Neuronal stem cell (in vitro differentiated cells): ENCODE measurements around the gene KRT2.

Source experiments
- DNase-seq: peaks from one replicate; pipeline ENCODE4 v3.0.0-alpha.2; 2013; ENCODE audit warnings: low spot score
- H2AFZ ChIP-seq: one replicate; pipeline ENCODE4 v1.6.1; 2013; ENCODE audit warnings: mild to moderate bottlenecking, low read length, inconsistent platforms
- H2AK5ac ChIP-seq: 2 replicates; pipeline ENCODE4 v1.6.1; 2013; ENCODE audit warnings: low read depth, mild to moderate bottlenecking, inconsistent platforms, low read length, moderate library complexity, mixed read lengths
- H2BK120ac ChIP-seq: 2 replicates; pipeline ENCODE4 v1.6.1; 2013; ENCODE audit warnings: low read depth, mild to moderate bottlenecking, inconsistent platforms, low read length, moderate library complexity, mixed read lengths
- H2BK12ac ChIP-seq: one replicate; pipeline ENCODE4 v1.6.1; 2013; ENCODE audit warnings: low read length, inconsistent platforms
- H2BK15ac ChIP-seq: 2 replicates; pipeline ENCODE4 v1.6.1; 2013; ENCODE audit warnings: mild to moderate bottlenecking, low read length, inconsistent platforms, mixed read lengths
- H2BK5ac ChIP-seq: one replicate; pipeline ENCODE4 v1.6.1; 2013; ENCODE audit warnings: inconsistent platforms, mild to moderate bottlenecking, low read length, moderate library complexity
- H3K14ac ChIP-seq: one replicate; pipeline ENCODE4 v1.6.1; 2013; ENCODE audit warnings: low read length, inconsistent platforms
- H3K18ac ChIP-seq: 2 replicates; pipeline ENCODE4 v1.6.1; 2013; ENCODE audit warnings: low read length, inconsistent platforms
- H3K23ac ChIP-seq: 2 replicates; pipeline ENCODE4 v1.6.1; 2013; ENCODE audit warnings: low read depth, mild to moderate bottlenecking, mixed read lengths, low read length, inconsistent platforms; ENCODE audit not compliant: poor library complexity
- H3K27ac ChIP-seq: replicated peaks from 3 replicates; pipeline ENCODE4 v1.5.1; 2013; ENCODE audit warnings: low read length, inconsistent platforms
- H3K27me3 ChIP-seq, 3 experiments: 2 replicates each; pipeline ENCODE4 v1.6.1; 2013; ENCODE audit warnings: low read length in 3 of 3, mild to moderate bottlenecking in 2 of 3, inconsistent platforms in 1 of 3, low read depth in 1 of 3, mixed read lengths in 1 of 3, moderate library complexity in 1 of 3; ENCODE audit not compliant: control insufficient read depth in 3 of 3, insufficient read depth in 3 of 3
- H3K36me3 ChIP-seq, 2 donors: replicated peaks in 1 of 2; 2 replicates each; pipeline ENCODE4 v1.6.1; 2013; ENCODE audit warnings: low read length in 2 of 2; ENCODE audit not compliant: control insufficient read depth in 2 of 2, insufficient read depth in 2 of 2
- H3K4ac ChIP-seq: 2 replicates; pipeline ENCODE4 v1.6.1; 2013; ENCODE audit warnings: inconsistent platforms, mild to moderate bottlenecking, low read length, moderate library complexity
- H3K4me1 ChIP-seq, 2 donors: 1 replicate in 1 of 2; 2 replicates in 1 of 2; pipeline ENCODE4 v1.6.1; 2013; ENCODE audit warnings: low read length in 2 of 2, low read depth in 1 of 2; ENCODE audit not compliant: control insufficient read depth in 2 of 2, insufficient read depth in 1 of 2
- H3K4me2 ChIP-seq: one replicate; pipeline ENCODE4 v1.6.1; 2013; ENCODE audit warnings: mild to moderate bottlenecking, low read length, inconsistent platforms; ENCODE audit not compliant: insufficient read depth, poor library complexity, severe bottlenecking
- H3K4me3 ChIP-seq, 2 donors: 2 replicates each; pipeline ENCODE4 v1.5.1; 2013; ENCODE audit warnings: low read length in 2 of 2, mild to moderate bottlenecking in 2 of 2, inconsistent platforms in 1 of 2, moderate library complexity in 1 of 2
- H3K79me1 ChIP-seq: one replicate; pipeline ENCODE4 v1.6.1; 2013; ENCODE audit warnings: low read depth, mild to moderate bottlenecking, inconsistent platforms, low read length, moderate library complexity
- H3K9ac ChIP-seq: one replicate; pipeline ENCODE4 v1.6.1; 2013; ENCODE audit warnings: mild to moderate bottlenecking, low read depth, low read length, inconsistent platforms; ENCODE audit not compliant: poor library complexity
- H3K9me3 ChIP-seq, 2 donors: replicated peaks in 1 of 2; 2 replicates each; pipeline versions ENCODE3 to v1.6.1; 2013; ENCODE audit warnings: low read length in 2 of 2, mild to moderate bottlenecking in 2 of 2, inconsistent platforms in 1 of 2, low read depth in 1 of 2, mixed read lengths in 1 of 2, moderate library complexity in 1 of 2; ENCODE audit not compliant: control insufficient read depth in 2 of 2, insufficient read depth in 1 of 2
- H4K8ac ChIP-seq: one replicate; pipeline ENCODE4 v1.6.1; 2013; ENCODE audit warnings: low read depth, mild to moderate bottlenecking, inconsistent platforms, low read length, moderate library complexity
- H4K91ac ChIP-seq: one replicate; pipeline ENCODE4 v1.6.1; 2013; ENCODE audit warnings: low read length, low read depth, mild to moderate bottlenecking, inconsistent platforms; ENCODE audit not compliant: poor library complexity
- WGBS, 2 donors: extraction: QIAGEN DNeasy Blood & Tissue Kit; methylation state at CpG; one replicate each; pipeline ENCODE4 v1.1.7; 2013; ENCODE audit warnings: missing lambda C conversion rate in 2 of 2, mixed read lengths in 1 of 2; ENCODE audit not compliant: insufficient read length in 2 of 2, insufficient replicate concordance in 1 of 2; ENCODE audit errors: extremely low coverage in 2 of 2; 5-methylcytosine and 5-hydroxymethylcytosine counted together

KRT2 gene

GRCh38 chr12:52618866-52619265, 33.1 kb downstream of the KRT2 start:
- H2AK5ac ChIP-seq, result peak overlapping the region; percentile 20
- H2BK12ac ChIP-seq, result no peak overlapping the region
- H3K27ac ChIP-seq, result no peak overlapping the region
- no peaks in the 10 kb centered on the region for H3K36me3 ChIP-seq
- no peak overlapping the region for H3K18ac ChIP-seq
- no peak overlapping the region for H2BK120ac ChIP-seq
- H4K91ac ChIP-seq, result no peak overlapping the region
- peaks cover 0 to 9% of the 10 kb centered on the region in 2 donors for H3K4me1 ChIP-seq
- H3K14ac ChIP-seq, result no peak overlapping the region
- no peak for DNase-seq
- no peak overlapping the region for H2AFZ ChIP-seq
- H3K9ac ChIP-seq, result no peak overlapping the region
- H2BK5ac ChIP-seq, result no peak overlapping the region
- H4K8ac ChIP-seq, result no peak overlapping the region
- no CpG with 5 or more reads among the region's 2 CpGs for WGBS, 2 donors
- no peak overlapping the region for H3K4ac ChIP-seq
- no peak overlapping the region for H2BK15ac ChIP-seq
- H3K27me3 ChIP-seq, result peaks cover 0 to 13% (median 0%) of the 10 kb centered on the region in 3 experiments
- H3K4me3 ChIP-seq, result no peak overlapping the region
- H3K23ac ChIP-seq, result no peak overlapping the region
- H3K79me1 ChIP-seq, result no peaks in the 10 kb centered on the region
- no peaks in the 10 kb centered on the region for H3K9me3 ChIP-seq
- no peak overlapping the region for H3K4me2 ChIP-seq

GRCh38 chr12:52618216-52618615, 33.8 kb downstream of the KRT2 start, which contains the start of gene KRT73:
Gene KRT73, minus strand, starts transcription at chr12:52618559. Its CDS starts 35 bp downstream, at chr12:52618524.
- no peak within 1 kb of the TSS for H3K9ac ChIP-seq
- peak within 1 kb of the TSS; percentile 34 for H3K23ac ChIP-seq
- WGBS, 2 donors, result no CpG with 5 or more reads among the region's 14 CpGs
- peak within 1 kb of the TSS; percentile 25 for H3K14ac ChIP-seq
- no peaks in the 10 kb centered on the region for H3K9me3 ChIP-seq
- no peak within 1 kb of the TSS for H4K8ac ChIP-seq
- H2BK15ac ChIP-seq, result no peak within 1 kb of the TSS
- no peak within 1 kb of the TSS for H2AFZ ChIP-seq
- no peak within 1 kb of the TSS for H3K4me3 ChIP-seq
- H3K79me1 ChIP-seq, result no peaks in the 10 kb centered on the region
- H3K4ac ChIP-seq, result no peak within 1 kb of the TSS
- no peak for DNase-seq
- H2AK5ac ChIP-seq, result peak within 1 kb of the TSS; percentile 20
- H3K4me1 ChIP-seq, result peaks cover 0 to 9% of the 10 kb centered on the region in 2 donors
- peak within 1 kb of the TSS; percentile 2 for H2BK5ac ChIP-seq
- no peaks in the 10 kb centered on the region for H3K36me3 ChIP-seq
- H3K27me3 ChIP-seq, result peaks cover 0 to 15% (median 0%) of the 10 kb centered on the region in 3 experiments
- peak within 1 kb of the TSS; percentile 36 for H2BK120ac ChIP-seq
- no peak within 1 kb of the TSS for H3K4me2 ChIP-seq
- H4K91ac ChIP-seq, result no peak within 1 kb of the TSS
- H3K27ac ChIP-seq, result no peak within 1 kb of the TSS
- H2BK12ac ChIP-seq, result no peak within 1 kb of the TSS
- peak within 1 kb of the TSS; percentile 30 for H3K18ac ChIP-seq

GRCh38 chr12:52617403-52617785, 34.6 kb downstream of the KRT2 start:
- Histone ChIP-seq H2BK120ac (no peak overlapping the region), H2AFZ (no peak overlapping the region), H3K27me3 (peaks cover 0 to 15% (median 0%) of the 10 kb centered on the region in 3 experiments), H3K9ac (no peak overlapping the region), H3K27ac (no peak overlapping the region), H2BK5ac (peak overlapping the region; percentile 2), H3K14ac (no peak overlapping the region), H3K23ac (no peak overlapping the region), H4K8ac (no peak overlapping the region), H3K9me3 (no peaks in the 10 kb centered on the region), H3K4me3 (no peak overlapping the region), H2BK12ac (no peak overlapping the region), H2AK5ac (no peak overlapping the region), H3K18ac (no peak overlapping the region), H3K36me3 (no peaks in the 10 kb centered on the region), H3K4ac (no peak overlapping the region), H3K4me1 (peaks cover 0 to 9% of the 10 kb centered on the region in 2 donors), H3K4me2 (no peak overlapping the region), H4K91ac (no peak overlapping the region), H2BK15ac (no peak overlapping the region), H3K79me1 (no peaks in the 10 kb centered on the region)
- WGBS, 2 donors, result no CpG with 5 or more reads among the region's 7 CpGs
- DNase-seq, result no peak

- Histone ChIP-seq H3K18ac (no peak overlapping the region), H3K4me3 (no peak overlapping the region), H2BK15ac (no peak overlapping the region), H3K23ac (no peak overlapping the region), H2BK5ac (peak overlapping the region; percentile 2), H2BK12ac (no peak overlapping the region), H3K27me3 (peaks cover 0 to 15% (median 0%) of the 10 kb centered on the region in 3 experiments), H3K36me3 (no peaks in the 10 kb centered on the region), H3K9me3 (no peaks in the 10 kb centered on the region), H3K4me2 (no peak overlapping the region), H3K4ac (no peak overlapping the region), H3K4me1 (peaks cover 0 to 8% of the 10 kb centered on the region in 2 donors), H2AFZ (no peak overlapping the region), H3K79me1 (no peaks in the 10 kb centered on the region), H4K8ac (no peak overlapping the region), H3K27ac (no peak overlapping the region), H2BK120ac (no peak overlapping the region), H4K91ac (no peak overlapping the region), H3K14ac (no peak overlapping the region), H2AK5ac (no peak overlapping the region), H3K9ac (no peak overlapping the region)
- no CpG with 5 or more reads among the region's 10 CpGs for WGBS, 2 donors
- DNase-seq, result no peak
Observed at GRCh38 chr12:52616680-52617402, 35.2 kb downstream of the KRT2 start.
